22Rv1 (cell line): ENCODE data around the gene ITGAD.

Source experiments
- ZFX ChIP-seq: fragments of 450-650 bp; IDR thresholded peaks from 2 replicates; pipeline ENCODE4 v1.6.1; 2017; ENCODE audit warnings: antibody characterized with exemption, borderline replicate concordance
- TF ChIP-seq, protein P1 (sequence below): fragments of 450-650 bp; IDR thresholded peaks from 2 replicates; pipeline ENCODE4 v1.5.1; 2017; ENCODE audit warnings: mild to moderate bottlenecking

GRCh38 chr16:31464348-31464769, 71.2 kb downstream of the ITGAD start:
- TF ChIP-seq, protein P1, sequence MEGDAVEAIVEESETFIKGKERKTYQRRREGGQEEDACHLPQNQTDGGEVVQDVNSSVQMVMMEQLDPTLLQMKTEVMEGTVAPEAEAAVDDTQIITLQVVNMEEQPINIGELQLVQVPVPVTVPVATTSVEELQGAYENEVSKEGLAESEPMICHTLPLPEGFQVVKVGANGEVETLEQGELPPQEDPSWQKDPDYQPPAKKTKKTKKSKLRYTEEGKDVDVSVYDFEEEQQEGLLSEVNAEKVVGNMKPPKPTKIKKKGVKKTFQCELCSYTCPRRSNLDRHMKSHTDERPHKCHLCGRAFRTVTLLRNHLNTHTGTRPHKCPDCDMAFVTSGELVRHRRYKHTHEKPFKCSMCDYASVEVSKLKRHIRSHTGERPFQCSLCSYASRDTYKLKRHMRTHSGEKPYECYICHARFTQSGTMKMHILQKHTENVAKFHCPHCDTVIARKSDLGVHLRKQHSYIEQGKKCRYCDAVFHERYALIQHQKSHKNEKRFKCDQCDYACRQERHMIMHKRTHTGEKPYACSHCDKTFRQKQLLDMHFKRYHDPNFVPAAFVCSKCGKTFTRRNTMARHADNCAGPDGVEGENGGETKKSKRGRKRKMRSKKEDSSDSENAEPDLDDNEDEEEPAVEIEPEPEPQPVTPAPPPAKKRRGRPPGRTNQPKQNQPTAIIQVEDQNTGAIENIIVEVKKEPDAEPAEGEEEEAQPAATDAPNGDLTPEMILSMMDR: no peak
- no peak for TF ChIP-seq ZFX
